A549 (cell line): ENCODE results near the gene PLBD2. TPM values are rescaled to one million over a fixed set of nuclear protein-coding genes. Genes with fewer than 3 reads are reported as not detected.

Source experiments
- ATAC-seq, 2 experiments: fragments of 200-7000 bp in 1 of 2; fragments of >200 bp in 1 of 2; cut with Nextera tagmentation in 1 of 2; cut with Tn5 transposase in 1 of 2; 3 replicates each; pipeline versions ENCODE4 v1.8.0 to v1.9.1; 2018 to 2020; ENCODE audit warnings: mild to moderate bottlenecking in 1 of 2, moderate library complexity in 1 of 2
- CTCF ChIA-PET: fragments of 300-600 bp; sonication (Branson Sonifier 250); formaldehyde crosslinking; extraction: SDS; loops from one replicate; lab custom pipeline; 2021; ENCODE audit warnings: antibody characterized with exemption, inconsistent platforms; lab: Yijun Ruan, JAX
- POLR2A ChIA-PET: fragments of 350-600 bp; formaldehyde crosslinking; extraction: SDS; loops from one replicate; lab custom pipeline; 2021; ENCODE audit warnings: antibody characterized with exemption, inconsistent platforms; lab: Yijun Ruan, JAX
- DNase-seq, 2 experiments: peaks; one replicate each; pipeline versions ENCODE4 v3.0.0 to v3.0.0-alpha.2; 2011 to 2016; ENCODE audit warnings: low read depth in 1 of 2, low spot score in 1 of 2
- FAIRE-seq: peaks from 2 replicates; lab custom pipeline; 2011; peaks lifted over from hg19 to GRCh38; lab: Jason Lieb, UNC
- H3K27ac ChIP-seq, 2 experiments: fragments of >200 bp; sonication (Bioruptor Twin); formaldehyde crosslinking; 3 replicates each; pipeline ENCODE4 v1.5.1; 2016 to 2017
- H3K4me1 ChIP-seq: fragments of >200 bp; sonication (Bioruptor Twin); formaldehyde crosslinking; 3 replicates; pipeline ENCODE4 v1.6.1; 2016
- H3K4me2 ChIP-seq: fragments of >200 bp; sonication (Bioruptor Twin); formaldehyde crosslinking; 3 replicates; pipeline ENCODE4 v1.6.1; 2016
- H3K4me3 ChIP-seq: fragments of >200 bp; sonication (Bioruptor Twin); formaldehyde crosslinking; 3 replicates; pipeline ENCODE4 v1.5.1; 2016
- H3K9me3 ChIP-seq: fragments of >200 bp; sonication (Bioruptor Twin); formaldehyde crosslinking; 3 replicates; pipeline ENCODE4 v1.6.1; 2016
- CBX2 ChIP-seq: fragments of 200-600 bp; sonication (generic); IDR thresholded peaks from 2 replicates; pipeline ENCODE4 v1.6.1; 2016; ENCODE audit warnings: low read depth, mild to moderate bottlenecking, borderline replicate concordance
- CHD2 ChIP-seq: fragments of 150-350 bp; IDR thresholded peaks from 2 replicates; pipeline ENCODE4 v1.6.1; 2014; ENCODE audit warnings: low read length; ENCODE audit not compliant: partially characterized antibody
- E2F6 ChIP-seq: IDR thresholded peaks from 2 replicates; pipeline ENCODE4 v1.6.1; 2012; ENCODE audit warnings: low read depth, borderline replicate concordance
- ESRRA ChIP-seq: fragments of 150-350 bp; IDR thresholded peaks from 2 replicates; pipeline ENCODE4 v1.6.1; 2014; ENCODE audit warnings: mild to moderate bottlenecking, low read length, borderline replicate concordance
- GATA3 ChIP-seq: IDR thresholded peaks from 2 replicates; pipeline ENCODE4 v1.6.1; 2012; ENCODE audit warnings: borderline replicate concordance
- HDAC2 ChIP-seq: fragments of 200-600 bp; sonication (generic); IDR thresholded peaks from 2 replicates; pipeline ENCODE4 v1.6.1; 2016
- HOXA7 ChIP-seq: fragments of 250-450 bp; sonication (Bioruptor Pico); IDR thresholded peaks from 2 replicates; pipeline ENCODE4 v1.5.0; 2020; ENCODE audit warnings: mild to moderate bottlenecking, moderate library complexity
- KDM5A ChIP-seq: fragments of 200-600 bp; sonication (generic); IDR thresholded peaks from 2 replicates; pipeline ENCODE4 v1.6.1; 2016; ENCODE audit warnings: antibody characterized with exemption, mild to moderate bottlenecking
- MYC ChIP-seq: IDR thresholded peaks from 2 replicates; pipeline ENCODE4 v1.6.1; 2012; ENCODE audit warnings: mild to moderate bottlenecking, inconsistent platforms, low read length, improper control_type of control experiment, borderline replicate concordance
- NFE2L2 ChIP-seq: fragments of 150-350 bp; conservative IDR thresholded peaks from 2 replicates; pipeline ENCODE4 v1.6.1; 2014; ENCODE audit warnings: low read length
- PBX3 ChIP-seq: IDR thresholded peaks from 2 replicates; pipeline ENCODE4 v1.6.1; 2012
- POLR2AphosphoS2 ChIP-seq: conservative IDR thresholded peaks from 2 replicates; pipeline ENCODE4 v1.6.1; 2012; ENCODE audit warnings: low read length, improper control_type of control experiment, inconsistent platforms
- RAD21 ChIP-seq, 2 experiments: fragments of >200 bp in 1 of 2; sonication (Bioruptor Twin) in 1 of 2; formaldehyde crosslinking in 1 of 2; IDR thresholded peaks in 1 of 2; conservative IDR thresholded peaks in 1 of 2; 2 replicates in 1 of 2; 3 replicates in 1 of 2; pipeline ENCODE4 v1.6.1; 2012 to 2018; ENCODE audit warnings: inconsistent platforms in 1 of 2
- SMC3 ChIP-seq: fragments of >200 bp; sonication (Bioruptor Twin); formaldehyde crosslinking; IDR thresholded peaks from 3 replicates; pipeline ENCODE4 v1.6.1; 2018; ENCODE audit warnings: inconsistent platforms
- ZSCAN20 ChIP-seq: fragments of 250-450 bp; sonication (Bioruptor Pico); IDR thresholded peaks from 2 replicates; pipeline ENCODE4 v1.8.0; 2022; ENCODE audit warnings: mild to moderate bottlenecking, moderate library complexity
- WGBS: methylation state at CpG from one replicate; pipeline ENCODE4 v1.1.6; 2017; ENCODE audit errors: missing lambda C conversion rate; 5-methylcytosine and 5-hydroxymethylcytosine counted together
- polyA plus RNA-seq, 4 experiments: library from polyadenylated mRNA; depleted of rRNA in 3 of 4; stranded (reverse); fragments of >200 nt; fragmentation: RNase III in 1 of 4; extraction: RNeasy Plus Mini Kit Qiagen cat#74134 plus additional on column Dnase treatment in 1 of 4; gene quantifications; 2 replicates in 3 of 4; 3 replicates in 1 of 4; pipeline ENCODE4 v1.2.3, GENCODE V29; 2011 to 2017
- TF ChIP-seq, protein P1 (sequence below): fragments of 150-350 bp; IDR thresholded peaks from 2 replicates; pipeline ENCODE4 v1.6.1; 2014; ENCODE audit warnings: low read depth, mild to moderate bottlenecking, low read length
- TF ChIP-seq, protein P2 (sequence below): fragments of >200 bp; sonication (Bioruptor Twin); formaldehyde crosslinking; IDR thresholded peaks from 3 replicates; pipeline ENCODE4 v1.6.1; 2016
- TF ChIP-seq, protein P3 (sequence below): fragments of 250-450 bp; sonication (Bioruptor Pico); IDR thresholded peaks from 2 replicates; pipeline ENCODE4 v1.5.0; 2021; ENCODE audit warnings: mild to moderate bottlenecking, moderate library complexity, borderline replicate concordance
- TF ChIP-seq, protein P4 (sequence below): fragments of >200 bp; sonication (Bioruptor Twin); formaldehyde crosslinking; IDR thresholded peaks from 3 replicates; pipeline ENCODE4 v1.5.1; 2016
- TF ChIP-seq, protein P5 (sequence below): fragments of 200-600 bp; sonication (generic); IDR thresholded peaks from 2 replicates; pipeline ENCODE4 v1.6.1; 2016; ENCODE audit warnings: antibody characterized with exemption, mild to moderate bottlenecking, moderate library complexity

The PLBD2 gene
- polyA plus RNA-seq, 2 of the 4 experiments (the other 2 are of a cell fraction), result 13.2 to 25.9 TPM

DNA sequence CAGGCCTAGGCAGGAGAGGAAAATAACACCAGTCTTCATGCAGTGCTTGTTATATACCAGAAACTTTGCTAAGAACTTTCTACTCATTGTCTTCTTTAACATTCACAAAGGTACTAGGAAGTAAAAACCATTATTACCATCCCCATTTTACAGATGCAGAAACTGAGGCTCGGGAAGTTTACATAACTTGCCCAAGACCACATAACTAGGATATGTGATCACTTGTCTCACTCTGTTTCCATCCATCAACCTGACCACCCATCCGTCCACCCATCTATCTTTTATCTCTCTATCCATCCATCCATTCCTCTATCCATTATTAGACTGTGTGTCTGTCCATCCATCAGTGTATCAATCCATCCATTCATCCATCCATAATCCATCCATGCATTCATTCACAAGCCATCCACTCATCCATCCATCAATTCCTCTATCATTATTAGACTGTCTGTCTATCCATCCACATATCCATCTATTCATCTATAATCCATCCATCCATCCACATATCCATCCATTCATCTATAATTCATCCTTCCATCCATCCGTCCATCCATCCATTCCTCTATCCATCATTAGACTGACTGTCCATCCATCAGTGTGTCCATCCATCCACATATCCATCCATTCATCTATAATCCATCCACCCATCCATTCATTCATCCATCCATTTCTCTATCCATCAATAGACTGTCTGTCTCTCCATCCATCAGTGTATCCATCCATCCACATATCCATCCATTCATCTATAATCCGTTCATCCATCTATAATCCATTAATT is 80.3 kb downstream of the PLBD2 start (continued):
- TF ChIP-seq, protein P1, sequence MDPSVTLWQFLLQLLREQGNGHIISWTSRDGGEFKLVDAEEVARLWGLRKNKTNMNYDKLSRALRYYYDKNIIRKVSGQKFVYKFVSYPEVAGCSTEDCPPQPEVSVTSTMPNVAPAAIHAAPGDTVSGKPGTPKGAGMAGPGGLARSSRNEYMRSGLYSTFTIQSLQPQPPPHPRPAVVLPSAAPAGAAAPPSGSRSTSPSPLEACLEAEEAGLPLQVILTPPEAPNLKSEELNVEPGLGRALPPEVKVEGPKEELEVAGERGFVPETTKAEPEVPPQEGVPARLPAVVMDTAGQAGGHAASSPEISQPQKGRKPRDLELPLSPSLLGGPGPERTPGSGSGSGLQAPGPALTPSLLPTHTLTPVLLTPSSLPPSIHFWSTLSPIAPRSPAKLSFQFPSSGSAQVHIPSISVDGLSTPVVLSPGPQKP, result no peak

DNA sequence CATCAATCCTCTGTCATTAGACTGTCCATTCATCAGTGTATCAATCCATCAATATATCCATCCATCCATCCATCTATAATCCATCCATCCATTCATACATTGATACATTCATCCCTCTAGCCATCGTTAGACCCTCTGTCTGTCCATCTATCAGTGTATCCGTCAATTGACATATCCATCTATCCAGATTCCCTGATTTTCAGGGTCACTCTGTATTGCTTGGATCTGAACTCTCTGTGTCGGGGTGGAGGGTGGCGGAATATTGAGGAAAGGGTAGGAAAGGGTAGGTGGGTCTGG is 80.9 kb downstream of the PLBD2 start:
- ChIA-PET CTCF (interaction anchor here (0.9 to 5.2 kb wide), 4 partner anchors 14 to 471 kb away, joined by 4 to 25 read pairs (median 4); no protein-coding TSS in a partner anchor), POLR2A (no interaction called here)
- no peak for TF ChIP-seq HDAC2
- TF ChIP-seq POLR2AphosphoS2, result no peak
- no peak for TF ChIP-seq ESRRA
- no peak for TF ChIP-seq PBX3
- no peak for TF ChIP-seq KDM5A
- TF ChIP-seq RAD21 (conservative IDR thresholded peaks at IDR 0.05 in 1 of 2, IDR thresholded peaks at IDR 0.05 in 1 of 2), result no peak
- TF ChIP-seq E2F6, result no peak
- no peak for TF ChIP-seq CHD2
- TF ChIP-seq, protein P2, sequence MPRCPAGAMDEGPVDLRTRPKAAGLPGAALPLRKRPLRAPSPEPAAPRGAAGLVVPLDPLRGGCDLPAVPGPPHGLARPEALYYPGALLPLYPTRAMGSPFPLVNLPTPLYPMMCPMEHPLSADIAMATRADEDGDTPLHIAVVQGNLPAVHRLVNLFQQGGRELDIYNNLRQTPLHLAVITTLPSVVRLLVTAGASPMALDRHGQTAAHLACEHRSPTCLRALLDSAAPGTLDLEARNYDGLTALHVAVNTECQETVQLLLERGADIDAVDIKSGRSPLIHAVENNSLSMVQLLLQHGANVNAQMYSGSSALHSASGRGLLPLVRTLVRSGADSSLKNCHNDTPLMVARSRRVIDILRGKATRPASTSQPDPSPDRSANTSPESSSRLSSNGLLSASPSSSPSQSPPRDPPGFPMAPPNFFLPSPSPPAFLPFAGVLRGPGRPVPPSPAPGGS, result no peak
- no peak for TF ChIP-seq MYC
- TF ChIP-seq, protein P3, sequence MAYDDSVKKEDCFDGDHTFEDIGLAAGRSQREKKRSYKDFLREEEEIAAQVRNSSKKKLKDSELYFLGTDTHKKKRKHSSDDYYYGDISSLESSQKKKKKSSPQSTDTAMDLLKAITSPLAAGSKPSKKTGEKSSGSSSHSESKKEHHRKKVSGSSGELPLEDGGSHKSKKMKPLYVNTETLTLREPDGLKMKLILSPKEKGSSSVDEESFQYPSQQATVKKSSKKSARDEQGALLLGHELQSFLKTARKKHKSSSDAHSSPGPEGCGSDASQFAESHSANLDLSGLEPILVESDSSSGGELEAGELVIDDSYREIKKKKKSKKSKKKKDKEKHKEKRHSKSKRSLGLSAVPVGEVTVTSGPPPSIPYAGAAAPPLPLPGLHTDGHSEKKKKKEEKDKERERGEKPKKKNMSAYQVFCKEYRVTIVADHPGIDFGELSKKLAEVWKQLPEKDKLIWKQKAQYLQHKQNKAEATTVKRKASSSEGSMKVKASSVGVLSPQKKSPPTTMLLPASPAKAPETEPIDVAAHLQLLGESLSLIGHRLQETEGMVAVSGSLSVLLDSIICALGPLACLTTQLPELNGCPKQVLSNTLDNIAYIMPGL (CRISPR knock-in tag), result no peak
- TF ChIP-seq ZSCAN20 (CRISPR knock-in tag), result no peak
- Histone ChIP-seq H3K4me3 (no peak overlapping the region), H3K4me2 (no peak overlapping the region), H3K9me3 (no peaks in the 10 kb centered on the region), H3K27ac (no peak overlapping the region), H3K4me1 (no peaks in the 10 kb centered on the region)
- DNase-seq (no peak), FAIRE-seq (no peak), ATAC-seq (no peak)
- WGBS, result 23% methylated on average over 4 of the region's 4 CpGs

DNA sequence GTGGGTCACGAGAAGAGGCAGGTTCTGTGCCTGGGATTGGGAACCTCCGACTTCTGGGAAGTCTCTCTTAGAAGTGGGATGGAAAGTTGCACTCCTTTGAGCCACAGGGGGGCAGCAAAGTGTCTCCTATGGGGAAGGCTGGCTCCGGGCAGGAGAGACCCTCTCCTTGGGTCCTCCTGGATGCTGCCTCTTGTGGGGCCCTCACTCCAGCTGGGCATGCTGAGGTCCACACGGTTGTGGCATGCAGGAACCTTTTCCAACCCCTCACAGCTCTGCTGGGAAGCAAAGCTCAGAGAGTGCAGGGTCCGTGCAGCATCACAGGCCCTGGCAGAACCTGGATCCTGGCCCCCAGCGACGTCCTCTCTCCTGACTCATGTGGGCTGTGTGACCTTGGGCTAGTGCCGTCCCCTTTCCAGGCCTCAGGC is 81.2 kb downstream of the PLBD2 start:
- Histone ChIP-seq H3K4me1 (no peaks in the 10 kb centered on the region), H3K4me3 (no peak overlapping the region), H3K27ac (no peak overlapping the region), H3K9me3 (no peaks in the 10 kb centered on the region), H3K4me2 (no peak overlapping the region)
- 20% methylated on average over 8 of the region's 8 CpGs for WGBS
- no peak for FAIRE-seq
- peak; percentile 60 to 74 for DNase-seq
- ATAC-seq, result peak; percentile 75 to 91
- ChIA-PET POLR2A (no interaction called here), CTCF (interaction anchor here (0.6 to 5.2 kb wide), 9 partner anchors 14 to 471 kb away, joined by 3 to 25 read pairs (median 4); no protein-coding TSS in a partner anchor)
- no peak for TF ChIP-seq GATA3
- peak; percentile 70 to 88 for TF ChIP-seq RAD21 (conservative IDR thresholded peaks at IDR 0.05 in 1 of 2, IDR thresholded peaks at IDR 0.05 in 1 of 2)
- no peak for TF ChIP-seq NFE2L2
- TF ChIP-seq HOXA7 (CRISPR knock-in tag), result no peak
- TF ChIP-seq, protein P4, sequence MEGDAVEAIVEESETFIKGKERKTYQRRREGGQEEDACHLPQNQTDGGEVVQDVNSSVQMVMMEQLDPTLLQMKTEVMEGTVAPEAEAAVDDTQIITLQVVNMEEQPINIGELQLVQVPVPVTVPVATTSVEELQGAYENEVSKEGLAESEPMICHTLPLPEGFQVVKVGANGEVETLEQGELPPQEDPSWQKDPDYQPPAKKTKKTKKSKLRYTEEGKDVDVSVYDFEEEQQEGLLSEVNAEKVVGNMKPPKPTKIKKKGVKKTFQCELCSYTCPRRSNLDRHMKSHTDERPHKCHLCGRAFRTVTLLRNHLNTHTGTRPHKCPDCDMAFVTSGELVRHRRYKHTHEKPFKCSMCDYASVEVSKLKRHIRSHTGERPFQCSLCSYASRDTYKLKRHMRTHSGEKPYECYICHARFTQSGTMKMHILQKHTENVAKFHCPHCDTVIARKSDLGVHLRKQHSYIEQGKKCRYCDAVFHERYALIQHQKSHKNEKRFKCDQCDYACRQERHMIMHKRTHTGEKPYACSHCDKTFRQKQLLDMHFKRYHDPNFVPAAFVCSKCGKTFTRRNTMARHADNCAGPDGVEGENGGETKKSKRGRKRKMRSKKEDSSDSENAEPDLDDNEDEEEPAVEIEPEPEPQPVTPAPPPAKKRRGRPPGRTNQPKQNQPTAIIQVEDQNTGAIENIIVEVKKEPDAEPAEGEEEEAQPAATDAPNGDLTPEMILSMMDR, result peak; percentile 73
- TF ChIP-seq, protein P5, sequence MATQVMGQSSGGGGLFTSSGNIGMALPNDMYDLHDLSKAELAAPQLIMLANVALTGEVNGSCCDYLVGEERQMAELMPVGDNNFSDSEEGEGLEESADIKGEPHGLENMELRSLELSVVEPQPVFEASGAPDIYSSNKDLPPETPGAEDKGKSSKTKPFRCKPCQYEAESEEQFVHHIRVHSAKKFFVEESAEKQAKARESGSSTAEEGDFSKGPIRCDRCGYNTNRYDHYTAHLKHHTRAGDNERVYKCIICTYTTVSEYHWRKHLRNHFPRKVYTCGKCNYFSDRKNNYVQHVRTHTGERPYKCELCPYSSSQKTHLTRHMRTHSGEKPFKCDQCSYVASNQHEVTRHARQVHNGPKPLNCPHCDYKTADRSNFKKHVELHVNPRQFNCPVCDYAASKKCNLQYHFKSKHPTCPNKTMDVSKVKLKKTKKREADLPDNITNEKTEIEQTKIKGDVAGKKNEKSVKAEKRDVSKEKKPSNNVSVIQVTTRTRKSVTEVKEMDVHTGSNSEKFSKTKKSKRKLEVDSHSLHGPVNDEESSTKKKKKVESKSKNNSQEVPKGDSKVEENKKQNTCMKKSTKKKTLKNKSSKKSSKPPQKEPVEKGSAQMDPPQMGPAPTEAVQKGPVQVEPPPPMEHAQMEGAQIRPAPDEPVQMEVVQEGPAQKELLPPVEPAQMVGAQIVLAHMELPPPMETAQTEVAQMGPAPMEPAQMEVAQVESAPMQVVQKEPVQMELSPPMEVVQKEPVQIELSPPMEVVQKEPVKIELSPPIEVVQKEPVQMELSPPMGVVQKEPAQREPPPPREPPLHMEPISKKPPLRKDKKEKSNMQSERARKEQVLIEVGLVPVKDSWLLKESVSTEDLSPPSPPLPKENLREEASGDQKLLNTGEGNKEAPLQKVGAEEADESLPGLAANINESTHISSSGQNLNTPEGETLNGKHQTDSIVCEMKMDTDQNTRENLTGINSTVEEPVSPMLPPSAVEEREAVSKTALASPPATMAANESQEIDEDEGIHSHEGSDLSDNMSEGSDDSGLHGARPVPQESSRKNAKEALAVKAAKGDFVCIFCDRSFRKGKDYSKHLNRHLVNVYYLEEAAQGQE, result no peak
- TF ChIP-seq CBX2, result no peak
- peak; percentile 50 for TF ChIP-seq SMC3
- TF ChIP-seq, all 56 proteins: peak for 3
